ENCODE results near the gene RAB3GAP2.
"Not testable (repeated sequence)": the region's sequence is repeated elsewhere in the genome, so short reads cannot be mapped to it uniquely, and the experiment has no call there.

The RAB3GAP2 gene

GRCh38 chr1:220241072-220241663, 31.1 kb downstream of the RAB3GAP2 start:
- no peak for DNase-seq
- TF ChIP-seq GATA1 (IDR thresholded peaks at IDR 0.05; ENCODE audit: low read depth, low read length) (no peak), POLR2A (IDR thresholded peaks at IDR 0.05; ENCODE audit: low read length) (no peak)

GRCh38 chr1:220239966-220240365, 32.3 kb downstream of the RAB3GAP2 start:
- TF ChIP-seq POLR2A (IDR thresholded peaks at IDR 0.05; ENCODE audit: low read length) (no peak), GATA1 (IDR thresholded peaks at IDR 0.05; ENCODE audit: low read depth, low read length) (no peak)
- no peak for DNase-seq

GRCh38 chr1:220239213-220239612, 33.0 kb downstream of the RAB3GAP2 start:
- DNase-seq: no peak
- no peak for TF ChIP-seq POLR2A (IDR thresholded peaks at IDR 0.05; ENCODE audit: low read length)
- TF ChIP-seq GATA1 (IDR thresholded peaks at IDR 0.05; ENCODE audit: low read depth, low read length): no peak

- not testable (repeated sequence) for DNase-seq
Observed at GRCh38 chr1:220236278-220236677, 36.0 kb downstream of the RAB3GAP2 start.

- DNase-seq: no peak
- TF ChIP-seq POLR2A (IDR thresholded peaks at IDR 0.05; ENCODE audit: low read length) (no peak), GATA1 (IDR thresholded peaks at IDR 0.05; ENCODE audit: low read depth, low read length) (no peak)
Observed at GRCh38 chr1:220235462-220235861, 36.8 kb downstream of the RAB3GAP2 start.

GRCh38 chr1:220233927-220234326, 38.3 kb downstream of the RAB3GAP2 start:
- DNase-seq: no peak
- no peak for TF ChIP-seq POLR2A (IDR thresholded peaks at IDR 0.05; ENCODE audit: low read length)
- TF ChIP-seq GATA1 (IDR thresholded peaks at IDR 0.05; ENCODE audit: low read depth, low read length): no peak

GRCh38 chr1:220229771-220230170, 42.5 kb downstream of the RAB3GAP2 start:
- no peak for DNase-seq
- TF ChIP-seq GATA1 (IDR thresholded peaks at IDR 0.05; ENCODE audit: low read depth, low read length) (no peak), POLR2A (IDR thresholded peaks at IDR 0.05; ENCODE audit: low read length) (no peak)

GRCh38 chr1:220227393-220227792, 44.9 kb downstream of the RAB3GAP2 start:
- TF ChIP-seq POLR2A (IDR thresholded peaks at IDR 0.05; ENCODE audit: low read length): no peak
- no peak for TF ChIP-seq GATA1 (IDR thresholded peaks at IDR 0.05; ENCODE audit: low read depth, low read length)
- no peak for DNase-seq

GRCh38 chr1:220226752-220227151, 45.5 kb downstream of the RAB3GAP2 start:
- no peak for TF ChIP-seq POLR2A (IDR thresholded peaks at IDR 0.05; ENCODE audit: low read length)
- TF ChIP-seq GATA1 (IDR thresholded peaks at IDR 0.05; ENCODE audit: low read depth, low read length): no peak
- no peak for DNase-seq

GRCh38 chr1:220225957-220226356, 46.3 kb downstream of the RAB3GAP2 start:
- no peak for DNase-seq
- no peak for TF ChIP-seq GATA1 (IDR thresholded peaks at IDR 0.05; ENCODE audit: low read depth, low read length)
- TF ChIP-seq POLR2A (IDR thresholded peaks at IDR 0.05; ENCODE audit: low read length): no peak

GRCh38 chr1:220224611-220225124, 47.6 kb downstream of the RAB3GAP2 start:
- no peak for DNase-seq
- TF ChIP-seq POLR2A (IDR thresholded peaks at IDR 0.05; ENCODE audit: low read length) (no peak), GATA1 (IDR thresholded peaks at IDR 0.05; ENCODE audit: low read depth, low read length) (no peak)

GRCh38 chr1:220224033-220224432, 48.2 kb downstream of the RAB3GAP2 start:
- TF ChIP-seq POLR2A (IDR thresholded peaks at IDR 0.05; ENCODE audit: low read length): no peak
- no peak for DNase-seq

GRCh38 chr1:220222939-220223338, 49.3 kb downstream of the RAB3GAP2 start:
- DNase-seq: no peak
- TF ChIP-seq POLR2A (IDR thresholded peaks at IDR 0.05; ENCODE audit: low read length) (no peak), GATA1 (IDR thresholded peaks at IDR 0.05; ENCODE audit: low read depth, low read length) (no peak)

- TF ChIP-seq GATA1 (IDR thresholded peaks at IDR 0.05; ENCODE audit: low read depth, low read length) (no peak), POLR2A (IDR thresholded peaks at IDR 0.05; ENCODE audit: low read length) (no peak)
- no peak for DNase-seq
Observed at GRCh38 chr1:220221670-220222069, 50.6 kb downstream of the RAB3GAP2 start.

- TF ChIP-seq POLR2A (IDR thresholded peaks at IDR 0.05; ENCODE audit: low read length) (no peak), GATA1 (IDR thresholded peaks at IDR 0.05; ENCODE audit: low read depth, low read length) (no peak)
- no peak for DNase-seq
Observed at GRCh38 chr1:220221269-220221668, 51.0 kb downstream of the RAB3GAP2 start.

- not testable (repeated sequence) for DNase-seq
Observed at GRCh38 chr1:220220699-220221040, 51.6 kb downstream of the RAB3GAP2 start.

Measured in erythroblast (primary cell).